ENCODE results near the gene PLXNB1. TPM values are rescaled to one million over a fixed set of nuclear protein-coding genes. Genes with fewer than 3 reads are reported as not detected.

The PLXNB1 gene
- total RNA-seq, 1 donor from 2014 or later: 195 TPM

- H3K4me1 Mint-ChIP-seq (ENCODE audit: low read depth, unreplicated experiment): peaks cover under 1% of the 10 kb centered on the region
- no peak overlapping the region for H3K27ac Mint-ChIP-seq (ENCODE audit: unreplicated experiment)
- H3K4me3 Mint-ChIP-seq (ENCODE audit: unreplicated experiment): no peak overlapping the region
- no peak for DNase-seq
- H3K36me3 Mint-ChIP-seq (ENCODE audit: unreplicated experiment): no peaks in the 10 kb centered on the region
- H3K9me3 Mint-ChIP-seq (ENCODE audit: unreplicated experiment): peaks cover 5% of the 10 kb centered on the region
- H3K27me3 Mint-ChIP-seq (ENCODE audit: unreplicated experiment): peaks cover 11% of the 10 kb centered on the region
- no peak for TF ChIP-seq CTCF (IDR thresholded peaks at IDR 0.05; ENCODE audit: partially characterized antibody, unreplicated experiment)
Observed at GRCh38 chr3:48434591-48435222, 4.8 kb upstream of the PLXNB1 start.

GRCh38 chr3:48433472-48434118, 3.7 kb upstream of the PLXNB1 start:
- TF ChIP-seq CTCF (IDR thresholded peaks at IDR 0.05; ENCODE audit: partially characterized antibody, unreplicated experiment): no peak
- Mint-ChIP-seq H3K4me3 (ENCODE audit: unreplicated experiment) (no peak overlapping the region), H3K9me3 (ENCODE audit: unreplicated experiment) (peaks cover 4% of the 10 kb centered on the region), H3K36me3 (ENCODE audit: unreplicated experiment) (no peaks in the 10 kb centered on the region), H3K4me1 (ENCODE audit: low read depth, unreplicated experiment) (no peaks in the 10 kb centered on the region), H3K27me3 (ENCODE audit: unreplicated experiment) (peaks cover 11% of the 10 kb centered on the region), H3K27ac (ENCODE audit: unreplicated experiment) (no peak overlapping the region)
- no peak for DNase-seq

GRCh38 chr3:48432411-48433371, 2.8 kb upstream of the PLXNB1 start:
- H3K4me3 Mint-ChIP-seq (ENCODE audit: unreplicated experiment): no peak overlapping the region
- H3K27ac Mint-ChIP-seq (ENCODE audit: unreplicated experiment): no peak overlapping the region
- H3K27me3 Mint-ChIP-seq (ENCODE audit: unreplicated experiment): peaks cover 13% of the 10 kb centered on the region
- TF ChIP-seq CTCF (IDR thresholded peaks at IDR 0.05; ENCODE audit: partially characterized antibody, unreplicated experiment): no peak
- peaks cover 3% of the 10 kb centered on the region for H3K4me1 Mint-ChIP-seq (ENCODE audit: low read depth, unreplicated experiment)
- no peak for DNase-seq
- H3K36me3 Mint-ChIP-seq (ENCODE audit: unreplicated experiment): no peaks in the 10 kb centered on the region
- peaks cover 9% of the 10 kb centered on the region for H3K9me3 Mint-ChIP-seq (ENCODE audit: unreplicated experiment)

- no peak for DNase-seq
- peaks cover 18% of the 10 kb centered on the region for H3K27me3 Mint-ChIP-seq (ENCODE audit: unreplicated experiment)
- no peak for TF ChIP-seq CTCF (IDR thresholded peaks at IDR 0.05; ENCODE audit: partially characterized antibody, unreplicated experiment)
- peak overlapping the region; percentile 41 for H3K27ac Mint-ChIP-seq (ENCODE audit: unreplicated experiment)
- H3K4me1 Mint-ChIP-seq (ENCODE audit: low read depth, unreplicated experiment): peaks cover 12% of the 10 kb centered on the region
- no peaks in the 10 kb centered on the region for H3K36me3 Mint-ChIP-seq (ENCODE audit: unreplicated experiment)
- peaks cover 11% of the 10 kb centered on the region for H3K9me3 Mint-ChIP-seq (ENCODE audit: unreplicated experiment)
- H3K4me3 Mint-ChIP-seq (ENCODE audit: unreplicated experiment): peak overlapping the region; percentile 80
Observed at GRCh38 chr3:48431224-48432029, 1.5 kb upstream of the PLXNB1 start.

All from glutamatergic neuron (in vitro differentiated cells).